CD14-positive monocyte (primary cell): ENCODE measurements around the gene ROR1. TPM values are rescaled to one million over a fixed set of nuclear protein-coding genes. Genes with fewer than 3 reads are reported as not detected.
"Not testable (repeated sequence)": the region's sequence is repeated elsewhere in the genome, so short reads cannot be mapped to it uniquely, and the experiment has no call there.

Experiments
- DNase-seq, 3 donors: peaks; one replicate each; pipeline ENCODE4 v3.0.0-alpha.2; 2011 to 2022
- H2AFZ ChIP-seq: 2 replicates; pipeline ENCODE4 v1.6.0; 2012; ENCODE audit warnings: mild to moderate bottlenecking, low read depth, low read length, inconsistent platforms; ENCODE audit not compliant: insufficient read depth, poor library complexity, severe bottlenecking
- H3K27ac ChIP-seq, 2 donors: 1 replicate in 1 of 2; 2 replicates in 1 of 2; pipeline ENCODE4 v1.5.1; 2012 to 2013; ENCODE audit warnings: low read length in 2 of 2, control low read depth in 1 of 2, inconsistent platforms in 1 of 2, low read depth in 1 of 2, mild to moderate bottlenecking in 1 of 2
- H3K27me3 ChIP-seq, 2 donors: one replicate each; pipeline versions ENCODE4 v1.6.0 to v1.6.1; 2011 to 2013; ENCODE audit warnings: low read length in 2 of 2; ENCODE audit not compliant: control insufficient read depth in 2 of 2, insufficient read depth in 2 of 2
- H3K36me3 ChIP-seq, 2 donors: replicated peaks in 1 of 2; 1 replicate in 1 of 2; 2 replicates in 1 of 2; pipeline versions ENCODE4 v1.5.1 to v1.6.1; 2012 to 2013; ENCODE audit warnings: low read length in 2 of 2, control low read depth in 1 of 2, inconsistent platforms in 1 of 2, mild to moderate bottlenecking in 1 of 2; ENCODE audit not compliant: insufficient read depth in 2 of 2, control insufficient read depth in 1 of 2
- H3K4me1 ChIP-seq, 2 donors: 1 replicate in 1 of 2; 2 replicates in 1 of 2; pipeline versions ENCODE4 v1.5.1 to v1.6.1; 2012 to 2013; ENCODE audit warnings: low read length in 2 of 2, control low read depth in 1 of 2, inconsistent platforms in 1 of 2, mild to moderate bottlenecking in 1 of 2, moderate library complexity in 1 of 2; ENCODE audit not compliant: insufficient read depth in 2 of 2, control insufficient read depth in 1 of 2
- H3K4me2 ChIP-seq: replicated peaks from 2 replicates; pipeline ENCODE3; 2012; ENCODE audit warnings: low read length, moderate library complexity, mild to moderate bottlenecking; ENCODE audit not compliant: poor library complexity, severe bottlenecking; ENCODE audit errors: extremely low read depth
- H3K4me3 ChIP-seq, 3 experiments: fragments of 200-600 bp in 1 of 3; sonication (generic) in 1 of 3; replicated peaks in 1 of 3; 1 replicate in 2 of 3; 2 replicates in 1 of 3; pipeline ENCODE4 v1.5.1; 2011 to 2013; ENCODE audit warnings: low read length in 3 of 3, mild to moderate bottlenecking in 3 of 3, control low read depth in 2 of 3, low read depth in 2 of 3, inconsistent platforms in 1 of 3, moderate library complexity in 1 of 3
- H3K79me2 ChIP-seq: 2 replicates; pipeline ENCODE4 v1.6.0; 2012; ENCODE audit warnings: mild to moderate bottlenecking, control low read depth, inconsistent platforms, low read length, moderate library complexity; ENCODE audit not compliant: insufficient read depth
- H3K9ac ChIP-seq: 2 replicates; pipeline ENCODE4 v1.6.0; 2017; ENCODE audit warnings: low read length, mild to moderate bottlenecking; ENCODE audit not compliant: insufficient read depth, poor library complexity, severe bottlenecking
- H3K9me3 ChIP-seq, 2 donors: replicated peaks in 1 of 2; 1 replicate in 1 of 2; 2 replicates in 1 of 2; pipeline versions ENCODE4 v1.5.1 to v1.6.1; 2012 to 2013; ENCODE audit warnings: low read length in 2 of 2, control low read depth in 1 of 2; ENCODE audit not compliant: control insufficient read depth in 1 of 2, insufficient read depth in 1 of 2
- H4K20me1 ChIP-seq: 2 replicates; pipeline ENCODE4 v1.6.0; 2012; ENCODE audit warnings: mild to moderate bottlenecking, low read length, control low read depth, moderate library complexity; ENCODE audit not compliant: insufficient read depth
- H3K27ac Mint-ChIP-seq, 7 donors: one replicate each; pipeline ENCODE4 v1.8.0; 2020; ENCODE audit warnings: mild to moderate bottlenecking in 7 of 7, mixed read lengths in 7 of 7, moderate library complexity in 6 of 7, inconsistent platforms in 2 of 7
- H3K27me3 Mint-ChIP-seq, 3 donors: one replicate each; pipeline ENCODE4 v1.8.0; 2021 to 2022; ENCODE audit warnings: low read depth in 3 of 3, mild to moderate bottlenecking in 3 of 3, mixed read lengths in 3 of 3, moderate library complexity in 3 of 3, inconsistent platforms in 1 of 3
- H3K36me3 Mint-ChIP-seq, 2 donors: one replicate each; pipeline ENCODE4 v1.8.0; 2020; ENCODE audit warnings: mixed read lengths in 2 of 2, inconsistent platforms in 1 of 2, mild to moderate bottlenecking in 1 of 2
- H3K4me1 Mint-ChIP-seq: one replicate; pipeline ENCODE4 v1.8.0; 2020; ENCODE audit warnings: mild to moderate bottlenecking, mixed read lengths
- H3K4me3 Mint-ChIP-seq, 2 donors: one replicate each; pipeline ENCODE4 v1.8.0; 2020; ENCODE audit warnings: mild to moderate bottlenecking in 2 of 2, mixed read lengths in 2 of 2, moderate library complexity in 1 of 2
- H3K9me3 Mint-ChIP-seq, 7 donors: one replicate each; pipeline ENCODE4 v1.8.0; 2020 to 2022; ENCODE audit warnings: mixed read lengths in 7 of 7, mild to moderate bottlenecking in 6 of 7, moderate library complexity in 6 of 7, inconsistent platforms in 2 of 7
- CTCF ChIP-seq: fragments of 200-600 bp; IDR thresholded peaks from one replicate; pipeline ENCODE4 v1.8.0; 2022; ENCODE audit warnings: antibody characterized with exemption, mild to moderate bottlenecking
- WGBS: methylation state at CpG from one replicate; pipeline ENCODE4 v1.1.5; 2013; ENCODE audit warnings: missing lambda C conversion rate; ENCODE audit not compliant: insufficient coverage; 5-methylcytosine and 5-hydroxymethylcytosine counted together
- intact Hi-C, 2 donors: fragments of 100-400 bp; cut with micrococcal nuclease; formaldehyde crosslinking; loops; one replicate each; pipeline versions ENCODE4 v1.15.0 to v1.15.1; 2023
- polyA plus RNA-seq, 3 donors: library from polyadenylated mRNA; depleted of rRNA in 1 of 3; unstranded in 2 of 3; stranded (reverse) in 1 of 3; fragments of 300-500 nt in 2 of 3; fragments of >200 nt in 1 of 3; fragmentation: Illumina TruSeq in 2 of 3; gene quantifications; 1 replicate in 2 of 3; 2 replicates in 1 of 3; pipeline ENCODE4 v1.2.3, GENCODE V29; 2012 to 2021

Gene ROR1
- polyA plus RNA-seq, 3 donors: not detected

- Mint-ChIP-seq H3K9me3 (peaks cover 0 to 10% (median 0%) of the 10 kb centered on the region in 7 donors), H3K4me1 (peaks cover 12% of the 10 kb centered on the region), H3K27me3 (peaks cover 0 to 2% (median 2%) of the 10 kb centered on the region in 3 donors), H3K27ac (no peak overlapping the region), H3K36me3 (no peaks in the 10 kb centered on the region), H3K4me3 (no peak overlapping the region)
- TF ChIP-seq CTCF: no peak
- Histone ChIP-seq H3K9me3 (no peaks in the 10 kb centered on the region), H3K27ac (no peak overlapping the region), H3K27me3 (no peaks in the 10 kb centered on the region), H3K4me1 (peaks cover 0 to 4% of the 10 kb centered on the region in 2 donors), H3K36me3 (no peaks in the 10 kb centered on the region), H4K20me1 (no peaks in the 10 kb centered on the region), H3K4me3 (no peak overlapping the region), H3K4me2 (no peak overlapping the region), H3K79me2 (no peaks in the 10 kb centered on the region), H2AFZ (no peak overlapping the region), H3K9ac (no peak overlapping the region)
- WGBS: no CpG with 5 or more reads among the region's 1 CpG
- no peak for DNase-seq
- intact Hi-C loops: no loop called here
These were observed 50.6 kb downstream of the ROR1 start for GRCh38 chr1:63824451-63824850.

- H4K20me1 ChIP-seq: no peaks in the 10 kb centered on the region
These were observed 51.3 kb downstream of the ROR1 start for GRCh38 chr1:63825111-63825510.

GRCh38 chr1:63826246-63826861 lies 52.5 kb downstream of the ROR1 start:
- H2AFZ ChIP-seq, H3K4me2 ChIP-seq, H3K36me3 Mint-ChIP-seq, H3K9ac ChIP-seq, H3K79me2 ChIP-seq, H3K27ac ChIP-seq, H3K27ac Mint-ChIP-seq, H3K4me3 Mint-ChIP-seq, intact Hi-C loops, H3K9me3 ChIP-seq, H3K27me3 Mint-ChIP-seq, DNase-seq, H3K4me3 ChIP-seq, H3K27me3 ChIP-seq, H3K4me1 Mint-ChIP-seq, H3K4me1 ChIP-seq, H4K20me1 ChIP-seq, H3K36me3 ChIP-seq: not testable (repeated sequence)
- H3K9me3 Mint-ChIP-seq: peaks cover 0 to 12% (median 2%) of the 10 kb centered on the region in 7 donors

More at GRCh38 chr1:63825111-63825510, 51.3 kb downstream of the ROR1 start:
- Mint-ChIP-seq H3K4me1 (peaks cover 12% of the 10 kb centered on the region), H3K9me3 (peaks cover 0 to 10% (median 1%) of the 10 kb centered on the region in 7 donors), H3K27me3 (peaks cover 0 to 2% (median 2%) of the 10 kb centered on the region in 3 donors), H3K36me3 (no peaks in the 10 kb centered on the region), H3K27ac (no peak overlapping the region), H3K4me3 (no peak overlapping the region)
- no peak overlapping the region for H3K27ac ChIP-seq
- no peak overlapping the region for H3K4me2 ChIP-seq
- no peak overlapping the region for H2AFZ ChIP-seq
- H3K4me3 ChIP-seq: no peak overlapping the region
- no peaks in the 10 kb centered on the region for H3K27me3 ChIP-seq
- no peak for TF ChIP-seq CTCF
- no peak for DNase-seq
- no peak overlapping the region for H3K9ac ChIP-seq
- H3K79me2 ChIP-seq: no peaks in the 10 kb centered on the region
- no CpG with 5 or more reads among the region's 1 CpG for WGBS
- peaks cover 0 to 4% of the 10 kb centered on the region in 2 donors for H3K4me1 ChIP-seq
- no peaks in the 10 kb centered on the region for H3K9me3 ChIP-seq
- intact Hi-C loops: no loop called here
- no peaks in the 10 kb centered on the region for H3K36me3 ChIP-seq
